Activated CD8-positive, alpha-beta memory T cell treated with anti-CD3 and anti-CD28 coated beads, Interleukin-2, amount 50 U/mL, for 24 hours (primary cell): ENCODE results near the gene KHDRBS2.

Source experiments
- DNase-seq: peaks from one replicate; pipeline ENCODE4 v3.0.0-alpha.2; 2020; ENCODE audit errors: extremely low read depth

Gene KHDRBS2

DNA sequence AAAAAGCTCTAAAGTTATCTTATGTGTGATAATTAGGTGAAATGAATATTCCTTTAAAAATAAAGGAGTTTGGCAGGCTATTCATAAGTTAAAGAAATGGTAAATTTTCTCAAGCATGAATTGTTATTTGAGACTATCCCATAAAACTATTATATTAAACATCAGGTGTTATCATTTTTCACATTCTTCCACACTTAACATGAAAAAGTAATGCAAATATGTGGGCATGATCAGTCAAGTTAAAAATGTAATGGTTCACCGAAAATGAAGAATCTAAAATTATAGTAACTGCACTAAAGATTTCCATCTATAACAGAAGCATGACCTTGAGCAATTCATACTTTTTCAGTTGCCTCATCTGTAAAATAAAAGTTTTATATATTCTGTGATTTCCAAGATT is 110.8 kb downstream of the KHDRBS2 start:
- no peak for DNase-seq

DNA sequence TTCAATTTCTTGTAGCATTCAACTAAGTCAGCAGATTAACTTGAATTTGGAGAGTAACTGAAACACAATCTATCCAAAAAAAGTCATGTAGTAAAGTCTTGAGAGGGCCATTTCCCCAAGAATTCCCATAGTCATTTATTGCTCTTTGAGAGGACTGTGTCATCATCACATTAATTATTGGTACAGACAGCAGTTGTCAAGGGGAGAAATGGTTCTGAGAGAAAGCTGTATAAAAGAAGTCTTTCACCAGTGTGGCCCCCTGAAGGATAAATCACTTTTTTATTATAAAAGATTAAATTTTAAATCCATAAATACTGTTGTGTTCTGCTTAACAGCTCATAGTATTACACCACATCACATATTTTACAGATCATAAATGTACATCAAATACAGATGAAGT is 111.5 kb downstream of the KHDRBS2 start:
- no peak for DNase-seq

DNA sequence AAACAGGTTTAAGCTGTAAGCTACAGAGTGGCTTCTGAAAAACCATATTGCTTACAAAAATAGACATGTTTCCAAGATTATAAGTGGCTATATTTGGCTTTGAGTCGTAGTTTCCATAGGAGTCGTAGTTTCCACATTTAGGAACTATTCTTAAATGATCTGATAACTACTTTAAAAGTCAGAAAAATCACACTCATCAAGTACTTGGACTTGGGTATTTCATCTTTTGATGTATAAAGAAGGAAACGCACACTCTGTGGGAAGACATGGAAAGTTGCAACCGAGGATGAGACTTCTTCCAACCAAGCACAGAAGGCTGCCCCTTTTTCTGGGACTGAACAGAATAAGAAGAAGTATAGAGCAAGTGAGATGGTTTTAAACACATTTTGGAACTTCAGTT is 118.3 kb downstream of the KHDRBS2 start:
- DNase-seq, result no peak

DNA sequence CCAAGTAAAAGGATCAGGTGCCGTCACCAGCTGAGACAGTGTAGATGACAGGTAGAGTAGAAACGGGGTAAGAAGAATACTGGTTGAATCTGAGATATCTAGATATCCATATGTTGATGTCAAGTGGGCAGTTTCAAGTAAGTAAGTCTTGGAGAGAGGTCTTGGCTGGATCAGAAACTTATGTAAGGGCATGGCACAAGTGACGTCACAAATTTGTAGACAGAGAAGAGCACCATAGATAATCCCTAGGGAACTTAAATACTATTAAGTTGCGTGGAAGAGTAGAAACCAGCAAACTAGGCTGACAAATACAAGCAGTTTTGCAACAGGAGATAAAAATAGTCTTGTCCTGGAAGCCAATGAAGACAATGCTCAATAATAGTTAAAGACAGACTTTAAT is 123.2 kb downstream of the KHDRBS2 start:
- no peak for DNase-seq

DNA sequence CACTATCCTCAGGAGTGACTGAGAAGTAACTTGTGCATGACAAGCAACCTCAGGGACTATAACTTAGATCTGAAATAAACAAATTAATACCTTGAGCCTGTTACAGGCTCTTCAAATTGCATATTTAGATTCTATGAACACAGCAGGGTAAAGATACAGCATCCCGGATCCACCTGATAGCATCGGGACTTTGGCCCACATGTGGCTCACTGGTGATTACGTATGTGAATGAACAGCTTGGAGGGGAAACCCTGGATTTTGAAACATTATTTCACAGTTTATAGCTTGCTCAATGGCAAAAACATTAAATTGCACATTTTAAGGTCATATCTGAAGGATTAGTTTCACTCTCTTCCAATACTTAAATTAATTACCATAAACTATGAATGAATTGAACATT is 133.2 kb downstream of the KHDRBS2 start:
- no peak for DNase-seq

DNA sequence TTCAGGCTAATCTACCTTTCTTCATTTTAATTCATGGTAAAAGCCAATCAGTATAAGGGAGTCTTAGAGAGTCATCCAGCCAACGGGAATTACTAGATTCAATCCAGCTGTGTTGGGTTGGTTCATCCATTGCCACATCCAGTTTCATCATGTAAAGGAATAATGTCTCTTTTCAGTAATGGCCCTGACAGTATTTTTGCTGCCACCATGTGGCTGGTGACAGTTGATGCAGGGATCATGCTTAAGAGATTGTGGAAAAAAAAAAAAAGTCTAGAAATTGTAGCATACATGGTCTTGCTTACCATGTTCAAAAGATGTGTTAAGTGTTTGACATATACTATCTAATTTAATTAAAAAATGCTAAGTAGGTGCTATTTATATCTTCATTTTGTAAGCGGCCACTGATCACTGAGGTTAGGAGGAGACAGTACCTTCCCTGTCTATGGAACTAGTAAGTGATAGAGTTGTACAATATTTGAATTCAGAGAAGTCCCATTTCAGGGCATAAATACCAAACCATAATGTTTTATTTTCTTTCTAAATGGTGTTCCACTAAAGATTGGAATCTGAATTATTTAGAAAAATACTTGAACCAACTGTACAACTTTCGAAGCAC is 135.9 kb downstream of the KHDRBS2 start:
- DNase-seq, result no peak

DNA sequence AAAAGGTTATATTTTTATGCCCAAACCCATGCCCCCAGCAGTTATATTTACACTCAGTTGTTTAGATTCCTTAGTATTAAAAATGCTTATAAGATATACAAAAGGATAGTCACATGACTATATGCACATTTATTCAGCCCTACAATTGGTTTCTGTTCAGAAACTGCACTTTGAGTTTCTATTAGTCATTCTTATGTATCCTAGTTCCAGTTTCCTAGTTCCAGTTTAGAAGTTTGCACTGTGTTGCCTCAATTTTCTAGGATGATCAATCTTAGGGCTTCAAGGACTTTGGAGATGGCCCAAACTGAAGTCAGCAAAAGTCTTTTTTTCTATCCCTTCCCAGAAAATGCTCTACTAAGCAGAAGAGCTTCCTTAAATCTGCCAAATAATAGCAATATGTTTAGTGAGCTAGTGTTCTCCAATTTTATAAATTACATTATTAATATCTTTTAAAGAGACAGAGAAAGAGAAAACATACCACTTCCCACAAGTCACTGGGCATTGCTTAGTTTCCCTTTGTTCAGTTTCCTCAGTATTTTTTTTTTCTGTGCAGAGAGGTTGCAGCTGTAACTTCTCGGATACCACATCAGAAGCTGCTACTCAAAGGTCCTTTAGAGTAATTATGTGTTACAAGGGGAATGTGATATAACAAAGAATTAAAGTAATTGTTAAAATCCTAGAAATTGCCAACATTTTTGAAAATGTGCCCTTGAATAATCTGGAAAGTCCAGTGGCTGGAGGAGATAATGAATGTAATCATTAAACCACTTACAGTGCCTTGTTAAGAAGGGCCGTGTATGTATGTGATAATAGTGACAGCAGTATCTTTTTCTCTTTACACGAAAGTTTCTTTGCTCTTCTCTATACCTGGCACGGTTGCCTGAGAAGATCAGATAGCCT is 138.8 kb downstream of the KHDRBS2 start:
- DNase-seq, result no peak

DNA sequence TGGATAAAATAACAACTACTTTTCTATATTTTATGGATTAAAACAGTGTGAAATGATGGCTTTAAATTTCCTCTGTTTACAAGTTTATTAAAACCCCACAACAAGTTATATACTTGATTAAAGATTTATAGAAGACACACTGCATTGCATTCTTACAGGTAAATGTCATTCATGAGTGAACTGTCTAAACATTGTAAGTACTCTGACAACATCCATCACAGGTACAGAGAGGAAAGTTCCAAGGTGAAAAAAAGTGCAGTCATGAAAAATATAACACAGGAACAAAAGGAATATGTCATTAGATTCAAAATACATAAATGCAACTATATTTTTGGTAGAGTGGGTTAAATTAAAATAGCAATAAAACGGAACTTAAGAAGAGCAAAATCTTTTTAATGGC is 156.9 kb downstream of the KHDRBS2 start:
- DNase-seq, result no peak

DNA sequence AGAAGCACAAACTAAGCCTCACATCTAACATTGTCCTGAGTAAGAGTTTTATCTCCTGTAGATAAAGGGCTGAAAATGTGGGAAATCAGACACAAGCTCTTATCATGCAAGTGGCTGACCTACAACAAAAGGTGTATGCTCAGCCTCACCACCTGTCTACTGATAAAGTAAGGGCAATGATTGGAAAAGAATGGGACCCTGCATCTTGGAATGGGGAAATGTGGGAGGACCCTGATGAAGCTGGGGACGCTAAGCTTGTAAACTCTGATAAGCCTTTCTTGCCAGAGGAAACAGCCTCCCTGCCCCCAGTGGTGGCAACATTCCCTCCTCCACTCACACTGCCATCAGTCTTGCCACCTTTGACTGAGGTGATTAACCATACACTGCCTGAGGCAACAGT is 166.6 kb downstream of the KHDRBS2 start:
- DNase-seq, result no peak

DNA sequence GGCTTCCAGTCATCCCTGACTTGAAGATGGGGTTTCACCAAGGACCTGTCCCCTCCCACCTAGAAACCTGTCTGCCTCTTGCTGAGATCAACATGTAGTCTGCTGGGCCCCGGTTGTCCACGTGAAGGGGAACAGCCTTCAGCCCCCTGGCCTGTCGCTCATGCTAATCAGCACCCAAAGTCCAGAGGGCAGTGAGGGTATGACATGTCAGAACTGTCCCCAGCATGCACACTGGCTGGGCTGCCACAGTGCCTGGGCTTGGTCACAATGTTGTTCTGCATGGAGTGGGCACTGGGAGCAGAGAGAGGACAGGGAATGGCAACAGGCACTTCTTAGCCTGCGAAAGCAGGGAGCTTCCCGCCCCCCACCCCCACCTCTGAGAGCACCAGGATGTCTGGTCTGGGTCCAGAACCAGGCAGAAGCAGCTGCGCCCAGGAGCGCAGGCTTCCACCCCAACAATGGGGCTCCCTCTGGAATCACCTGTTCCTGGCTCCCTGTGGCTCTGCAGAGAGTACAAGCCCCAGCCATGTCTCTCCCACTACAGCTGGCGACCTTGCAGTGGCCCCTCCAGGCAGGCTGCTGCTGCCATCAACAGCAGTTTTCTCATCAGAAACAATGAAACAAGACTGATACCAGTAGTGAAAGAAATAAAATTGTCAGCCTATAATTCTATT is 182.7 kb downstream of the KHDRBS2 start:
- no peak for DNase-seq

DNA sequence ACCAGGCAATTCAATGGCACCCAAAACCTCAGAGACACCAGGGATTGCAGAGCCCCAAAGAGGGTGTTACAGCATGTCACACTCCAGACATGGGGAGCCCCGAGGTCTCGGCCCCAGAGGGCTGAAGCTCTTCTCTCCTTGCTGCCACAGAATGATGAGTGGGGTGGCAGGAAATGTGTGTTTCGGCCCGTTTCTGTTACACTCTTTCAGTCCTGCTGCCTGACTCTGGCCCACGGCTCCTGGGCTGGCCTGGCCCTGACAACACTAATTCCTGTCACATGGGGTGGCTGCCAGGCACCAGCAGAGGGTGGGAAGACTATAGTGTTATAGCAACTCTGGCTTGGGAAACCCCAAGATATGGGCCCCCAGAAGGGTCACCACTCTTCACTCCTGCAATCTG is 183.6 kb downstream of the KHDRBS2 start:
- DNase-seq, result no peak

DNA sequence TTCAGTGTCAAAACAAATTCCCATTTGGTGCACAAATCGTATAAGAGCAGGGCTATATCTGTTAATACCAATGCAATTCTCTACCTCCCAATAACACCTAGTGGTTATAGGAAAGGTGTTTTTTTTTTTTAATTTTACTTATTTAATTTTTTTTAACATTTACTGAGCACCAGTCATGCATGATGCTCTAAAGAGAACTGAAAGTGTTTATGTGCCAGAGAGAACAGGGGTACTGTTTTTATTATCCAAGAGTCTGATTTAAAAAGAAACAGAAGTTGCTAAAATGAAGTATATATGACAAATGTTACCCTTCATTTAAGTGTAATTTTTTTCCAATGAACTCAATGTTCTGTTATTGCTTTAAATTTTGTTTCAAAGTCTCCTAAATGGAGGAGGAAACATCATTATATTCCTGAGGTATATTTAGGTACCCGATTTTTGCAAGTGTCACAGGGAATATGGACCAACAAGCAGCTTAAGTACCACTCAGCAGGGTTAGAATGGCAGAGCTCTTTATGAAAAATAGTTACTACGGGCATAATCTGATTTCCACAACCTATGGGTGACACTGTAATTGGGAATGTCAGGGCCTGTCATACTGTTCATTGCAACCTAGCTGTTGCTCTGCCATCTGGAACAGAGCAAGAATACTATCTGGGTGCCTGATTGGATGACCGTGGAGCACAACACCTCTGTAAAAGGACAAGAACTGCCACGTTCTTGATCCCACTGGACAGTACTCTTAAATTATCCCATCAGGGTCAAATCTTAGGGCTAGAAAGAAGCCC is 195.4 kb downstream of the KHDRBS2 start:
- no peak for DNase-seq

DNA sequence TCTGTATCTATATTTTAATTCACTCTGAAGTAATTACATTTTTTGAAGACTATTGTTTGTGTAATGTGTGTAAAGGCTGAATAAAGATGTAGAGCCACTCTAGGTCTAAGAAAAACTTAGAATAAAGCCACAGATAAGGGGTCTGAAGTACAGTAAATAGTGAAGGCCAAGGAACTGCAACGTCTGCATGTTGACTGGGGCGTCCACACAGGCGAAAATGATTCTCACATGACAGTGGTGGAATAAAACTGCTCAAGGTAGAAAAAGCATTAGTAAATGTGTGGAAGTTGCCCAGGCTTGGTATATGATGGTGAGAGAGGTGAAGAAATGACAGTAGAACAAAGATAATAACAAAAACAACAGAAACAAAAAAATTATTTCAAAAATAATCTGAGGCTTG is 196.2 kb downstream of the KHDRBS2 start:
- no peak for DNase-seq

DNA sequence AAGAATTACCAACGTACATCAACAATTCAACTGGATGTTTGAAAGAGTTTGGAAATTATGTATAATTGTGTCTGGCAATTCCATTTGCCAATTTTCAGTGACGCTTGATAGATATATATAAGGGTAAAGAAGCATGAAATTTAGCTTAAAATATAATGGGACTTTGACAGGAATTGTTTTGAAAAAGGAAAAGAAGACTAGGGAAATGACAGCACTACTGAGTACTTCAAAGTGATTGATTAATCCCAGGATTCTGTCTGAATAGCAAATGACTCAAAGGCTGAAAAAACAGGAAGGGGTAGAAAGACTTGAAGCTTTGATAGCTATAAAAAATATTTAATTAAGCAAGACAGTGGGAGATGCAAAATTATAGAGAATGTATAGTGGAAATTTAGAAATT is 200.0 kb downstream of the KHDRBS2 start:
- no peak for DNase-seq

DNA sequence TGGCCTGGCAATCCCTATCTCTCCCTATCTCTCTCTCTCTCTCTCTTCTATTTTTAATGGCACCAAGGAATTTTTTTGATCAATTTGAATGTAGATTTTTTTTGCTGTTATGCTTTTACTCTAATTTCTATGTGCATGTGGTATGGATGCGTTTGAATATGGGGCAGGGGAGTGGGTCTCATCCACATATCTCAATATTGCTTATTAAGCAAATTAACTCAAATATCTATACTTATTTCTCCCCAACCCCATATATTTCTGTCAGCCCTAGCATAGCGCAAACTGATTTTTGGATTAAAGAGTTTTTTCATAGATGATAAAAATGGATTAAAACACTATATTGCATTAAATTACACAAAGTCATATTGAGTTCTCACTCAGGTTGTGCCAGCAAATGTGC is 210.2 kb downstream of the KHDRBS2 start:
- DNase-seq, result no peak

DNA sequence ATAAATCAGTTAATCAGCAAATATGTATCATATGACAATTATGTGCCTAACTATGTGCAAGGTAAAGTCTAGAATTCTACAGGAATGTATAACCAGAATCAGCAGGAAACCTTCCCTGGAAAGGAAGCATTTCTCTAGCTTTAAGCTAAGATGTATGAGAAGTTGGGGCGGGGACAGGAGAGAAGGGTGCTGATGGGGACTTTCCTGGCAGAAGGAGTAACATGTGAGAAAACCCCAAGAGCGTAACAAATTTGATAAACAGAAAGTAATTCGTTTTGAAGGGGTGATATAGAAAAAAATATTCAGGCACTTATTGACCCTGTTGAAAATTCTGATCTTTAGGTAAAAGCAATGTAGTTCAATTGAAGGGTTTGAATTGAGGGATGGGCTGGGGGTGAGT is 226.1 kb downstream of the KHDRBS2 start:
- DNase-seq, result no peak

DNA sequence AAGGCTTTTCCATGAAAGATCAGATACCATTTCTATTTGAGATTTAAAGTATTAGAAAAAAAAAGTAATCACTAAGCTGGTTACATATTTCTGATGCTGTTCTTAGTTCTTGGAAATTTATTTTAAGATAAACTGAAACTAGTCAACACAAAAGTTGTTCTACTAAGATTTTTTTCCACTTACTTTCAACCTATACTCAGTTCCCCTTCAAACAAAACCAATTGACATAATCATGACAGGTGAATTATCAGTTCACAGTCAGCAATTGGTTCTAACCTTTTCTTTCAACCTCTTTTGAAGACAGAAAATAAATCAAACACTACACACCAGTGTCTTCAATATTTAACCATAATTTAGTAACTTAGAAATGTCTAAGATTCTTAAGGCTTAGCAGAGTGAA is 228.7 kb downstream of the KHDRBS2 start:
- no peak for DNase-seq

DNA sequence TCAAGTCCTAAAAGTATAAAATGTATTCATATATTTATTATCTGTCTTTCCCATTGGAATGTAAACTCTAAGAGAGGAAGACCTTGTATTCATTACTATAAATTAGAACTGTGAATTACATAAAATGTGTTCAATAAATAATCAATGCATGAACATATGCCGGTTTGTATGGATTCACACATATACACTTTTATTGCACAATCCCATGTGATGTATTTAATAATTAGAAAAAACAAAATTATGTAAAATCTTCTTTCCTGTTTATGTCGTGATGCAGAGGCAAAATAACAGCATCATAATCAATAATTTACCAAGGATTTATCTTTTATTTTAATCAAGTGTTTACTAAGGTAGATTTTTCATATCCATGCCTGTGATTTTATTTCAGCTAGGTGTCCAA is 240.5 kb downstream of the KHDRBS2 start:
- no peak for DNase-seq

DNA sequence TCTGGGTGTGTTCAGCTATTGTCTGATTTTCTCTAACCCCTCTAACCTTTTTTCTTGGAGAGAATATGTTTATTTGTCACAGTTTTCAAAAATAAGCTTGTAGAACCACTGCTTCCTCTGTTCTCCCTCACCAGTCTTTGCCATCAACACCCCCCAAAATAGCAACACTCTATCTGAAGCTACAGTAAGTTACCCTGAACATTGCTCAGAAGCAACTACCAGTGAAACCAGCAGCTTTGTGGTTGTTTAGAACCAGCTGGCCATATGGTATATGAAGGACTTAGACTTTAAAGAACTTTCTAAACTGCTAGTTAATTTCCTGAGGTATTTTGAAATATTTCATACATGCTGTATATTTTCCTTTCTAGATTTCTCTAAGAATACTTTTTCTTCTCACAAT is 242.9 kb downstream of the KHDRBS2 start:
- no peak for DNase-seq

DNA sequence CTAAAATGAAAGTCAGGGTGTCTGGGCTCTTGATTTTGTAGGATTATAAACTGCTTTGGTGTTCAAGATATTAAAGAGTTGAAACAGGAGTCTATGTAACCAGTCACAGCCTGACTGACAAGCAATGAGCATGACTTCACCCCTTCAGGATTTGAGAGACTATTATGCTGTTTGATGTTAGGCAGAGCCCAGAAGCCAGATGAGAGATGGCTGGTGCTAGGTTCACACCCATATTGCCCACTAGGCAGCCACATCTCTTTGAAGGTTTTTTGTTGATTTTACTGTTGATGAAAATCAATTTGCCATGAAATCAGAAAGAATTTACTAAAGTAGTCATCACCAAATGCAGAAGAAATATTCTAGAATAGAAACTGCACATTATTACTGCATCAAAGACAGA is 243.6 kb downstream of the KHDRBS2 start:
- no peak for DNase-seq

DNA sequence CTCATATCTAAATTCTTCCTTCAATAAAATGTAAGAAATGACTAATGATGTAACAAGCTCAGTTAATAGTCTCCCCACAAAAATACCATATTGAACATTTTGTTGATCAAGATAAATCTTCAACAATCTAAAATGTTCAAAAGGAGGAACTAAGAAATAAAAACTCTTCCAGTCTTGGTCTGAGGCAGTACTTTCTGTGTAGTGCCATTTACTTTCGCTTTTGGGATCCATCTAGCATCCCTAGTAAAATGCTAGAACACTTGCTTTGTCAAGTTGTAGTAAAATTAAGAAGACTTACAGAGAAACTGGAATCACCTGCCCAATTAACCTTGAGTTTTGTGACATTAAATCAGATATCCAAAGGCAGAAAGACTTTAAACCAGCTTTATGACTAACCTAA is 246.4 kb downstream of the KHDRBS2 start:
- no peak for DNase-seq

DNA sequence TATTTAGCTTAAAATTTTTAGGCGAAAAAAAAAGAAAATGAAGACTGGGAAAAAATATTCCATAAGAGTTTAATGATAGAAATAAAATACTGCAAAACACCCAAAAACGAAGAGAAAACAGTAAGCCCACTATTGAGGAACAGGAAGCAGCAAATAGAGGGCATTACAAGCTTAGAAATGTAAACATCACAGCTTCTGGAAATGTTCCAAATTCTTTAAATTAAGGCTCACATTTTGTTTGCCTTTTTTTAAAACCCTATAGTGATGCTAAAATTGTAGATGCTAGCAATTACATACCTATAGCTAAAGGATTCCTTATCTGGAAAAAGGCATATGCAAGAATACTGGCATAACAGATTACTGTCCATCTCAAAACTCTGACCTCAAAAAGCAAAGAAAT is 248.6 kb downstream of the KHDRBS2 start:
- DNase-seq, result no peak
